HepG2 (cell line): ENCODE data around the gene MED9.

Source experiments
- CBX2 ChIP-seq, 2 experiments: fragments of 200-600 bp in 1 of 2; sonication (generic); formaldehyde crosslinking in 1 of 2; IDR thresholded peaks; 2 replicates each; pipeline versions ENCODE4 v1.7.0 to v1.8.1; 2018 to 2022; ENCODE audit warnings: low read depth in 2 of 2, low read length in 1 of 2, mild to moderate bottlenecking in 1 of 2, missing genetic modification reagents in 1 of 2
- DMAP1 ChIP-seq: IDR thresholded peaks from 2 replicates; pipeline ENCODE4 v1.6.1; 2016
- MXI1 ChIP-seq: IDR thresholded peaks from 3 replicates; pipeline ENCODE4 v1.6.1; 2012; ENCODE audit warnings: low read depth, low read length, inconsistent platforms, borderline replicate concordance
- SAFB2 ChIP-seq: sonication (generic); formaldehyde crosslinking; IDR thresholded peaks from 2 replicates; pipeline ENCODE4 v1.5.1; 2020; ENCODE audit warnings: missing genetic modification reagents, low read depth, mild to moderate bottlenecking, borderline replicate concordance
- TGIF2 ChIP-seq: IDR thresholded peaks from 2 replicates; pipeline ENCODE4 v1.6.1; 2016; ENCODE audit warnings: control low read depth, missing compliant biosample characterization
- ZFP62 ChIP-seq: sonication (generic); formaldehyde crosslinking; IDR thresholded peaks from 2 replicates; pipeline ENCODE4 v1.4.0; 2020; ENCODE audit warnings: missing genetic modification reagents
- TF ChIP-seq, protein P1 (sequence below): sonication (generic); formaldehyde crosslinking; IDR thresholded peaks from 2 replicates; pipeline ENCODE4 v1.5.0; 2020; ENCODE audit warnings: mild to moderate bottlenecking, missing genetic modification reagents, moderate library complexity

DNA sequence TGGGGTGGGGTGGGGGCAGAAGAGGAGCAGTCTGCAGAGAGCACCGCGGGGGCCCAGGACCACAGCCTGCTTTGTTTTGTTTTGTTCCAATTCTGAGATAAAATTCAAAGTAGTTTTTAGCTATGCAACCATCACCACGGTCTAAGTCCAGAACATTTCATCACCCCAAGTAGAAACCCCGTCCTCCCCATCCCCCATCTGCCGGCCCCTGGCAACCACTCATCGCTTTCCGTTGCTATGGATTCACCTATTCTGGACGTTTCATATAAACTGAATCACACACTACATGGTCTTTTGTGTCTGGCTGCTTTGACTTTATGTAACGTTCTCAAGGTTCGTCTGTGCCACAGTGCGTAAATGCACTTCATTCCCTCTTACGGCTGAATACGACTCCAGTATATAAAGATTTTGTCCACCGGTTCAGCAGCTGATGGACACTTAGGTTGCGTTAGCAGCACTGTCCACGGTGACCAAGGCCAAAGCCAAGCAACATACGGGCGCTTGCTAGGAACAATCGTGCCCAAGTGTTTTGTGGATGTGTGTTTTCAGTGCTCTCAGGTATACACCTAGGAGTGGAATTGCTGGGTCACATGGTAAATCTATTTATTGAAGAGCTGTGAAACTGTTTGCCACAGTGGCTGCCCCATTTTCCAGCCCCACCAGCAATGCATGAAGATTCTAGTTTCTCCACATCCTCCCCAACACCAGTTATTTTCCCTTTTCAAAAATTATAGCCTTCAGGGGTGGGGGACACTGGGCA lies 47.1 kb downstream of the MED9 start:
- TF ChIP-seq, protein P1, sequence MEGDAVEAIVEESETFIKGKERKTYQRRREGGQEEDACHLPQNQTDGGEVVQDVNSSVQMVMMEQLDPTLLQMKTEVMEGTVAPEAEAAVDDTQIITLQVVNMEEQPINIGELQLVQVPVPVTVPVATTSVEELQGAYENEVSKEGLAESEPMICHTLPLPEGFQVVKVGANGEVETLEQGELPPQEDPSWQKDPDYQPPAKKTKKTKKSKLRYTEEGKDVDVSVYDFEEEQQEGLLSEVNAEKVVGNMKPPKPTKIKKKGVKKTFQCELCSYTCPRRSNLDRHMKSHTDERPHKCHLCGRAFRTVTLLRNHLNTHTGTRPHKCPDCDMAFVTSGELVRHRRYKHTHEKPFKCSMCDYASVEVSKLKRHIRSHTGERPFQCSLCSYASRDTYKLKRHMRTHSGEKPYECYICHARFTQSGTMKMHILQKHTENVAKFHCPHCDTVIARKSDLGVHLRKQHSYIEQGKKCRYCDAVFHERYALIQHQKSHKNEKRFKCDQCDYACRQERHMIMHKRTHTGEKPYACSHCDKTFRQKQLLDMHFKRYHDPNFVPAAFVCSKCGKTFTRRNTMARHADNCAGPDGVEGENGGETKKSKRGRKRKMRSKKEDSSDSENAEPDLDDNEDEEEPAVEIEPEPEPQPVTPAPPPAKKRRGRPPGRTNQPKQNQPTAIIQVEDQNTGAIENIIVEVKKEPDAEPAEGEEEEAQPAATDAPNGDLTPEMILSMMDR (CRISPR knock-in tag), result no peak
- TF ChIP-seq ZFP62, result no peak
- TF ChIP-seq SAFB2 (CRISPR knock-in tag), result no peak
- TF ChIP-seq CBX2 (IDR thresholded peaks at IDR 0.05; ENCODE audit: low read depth, low read length), result no peak
- TF ChIP-seq CBX2 (CRISPR knock-in tag; IDR thresholded peaks at IDR 0.05; ENCODE audit: low read depth), result no peak
- no peak for TF ChIP-seq DMAP1
- no peak for TF ChIP-seq MXI1
- no peak for TF ChIP-seq TGIF2 (CRISPR knock-in tag)
